HepG2 (cell line): ENCODE data around the gene MAP3K21.

ENCODE experiments used
- EP300 ChIP-seq, 3 experiments: sonication (generic) in 1 of 3; formaldehyde crosslinking in 1 of 3; IDR thresholded peaks; 2 replicates each; pipeline versions ENCODE4 v1.5.1 to v1.6.1; 2011 to 2020; ENCODE audit warnings: low read depth in 2 of 3, low read length in 2 of 3, borderline replicate concordance in 1 of 3, improper control_type of control experiment in 1 of 3, mild to moderate bottlenecking in 1 of 3, missing genetic modification reagents in 1 of 3, moderate library complexity in 1 of 3
- MTF1 ChIP-seq: sonication (generic); formaldehyde crosslinking; IDR thresholded peaks from 2 replicates; pipeline ENCODE4 v1.5.0; 2020; ENCODE audit warnings: missing genetic modification reagents
- POLR2A ChIP-seq, 2 experiments: IDR thresholded peaks; 2 replicates each; pipeline ENCODE4 v1.6.1; 2011; ENCODE audit warnings: low read depth in 2 of 2, low read length in 2 of 2, mild to moderate bottlenecking in 1 of 2, moderate library complexity in 1 of 2; ENCODE audit not compliant: insufficient read depth in 1 of 2
- SALL2 ChIP-seq: sonication (generic); formaldehyde crosslinking; IDR thresholded peaks from 2 replicates; pipeline ENCODE4 v1.8.1; 2023; ENCODE audit warnings: mild to moderate bottlenecking, missing genetic modification reagents, inconsistent platforms
- SUZ12 ChIP-seq: fragments of 150-350 bp; IDR thresholded peaks from 2 replicates; pipeline ENCODE4 v1.6.1; 2014; ENCODE audit warnings: low read depth, low read length
- ZNF281 ChIP-seq: sonication (generic); formaldehyde crosslinking; IDR thresholded peaks from 2 replicates; pipeline ENCODE4 v1.4.0; 2020; ENCODE audit warnings: missing genetic modification reagents, borderline replicate concordance

DNA sequence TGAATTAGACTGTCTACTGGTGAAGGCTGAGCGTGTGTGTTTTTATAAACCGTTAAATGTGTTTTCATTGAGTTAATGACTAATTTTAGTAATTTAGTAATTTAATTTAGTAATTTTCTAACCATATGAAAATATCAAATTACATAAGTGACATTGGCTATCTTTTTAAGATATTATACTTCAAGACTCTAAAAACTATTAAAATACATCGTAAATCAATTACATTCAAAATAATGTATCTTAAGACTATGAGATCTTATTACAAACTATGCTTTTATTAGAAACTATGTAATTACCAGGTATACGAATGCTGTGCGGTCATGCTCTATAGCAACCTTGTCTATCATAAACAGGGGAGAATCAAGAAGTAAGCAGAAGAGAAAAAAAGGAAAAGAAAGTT, 21.6 kb downstream of the MAP3K21 start:
- TF ChIP-seq SUZ12 = no peak
- no peak for TF ChIP-seq MTF1 (CRISPR knock-in tag)
- no peak for TF ChIP-seq POLR2A (IDR thresholded peaks at IDR 0.05; ENCODE audit: insufficient read depth in 1 of 2, low read depth in 2 of 2, low read length in 2 of 2)
- no peak for TF ChIP-seq SALL2
- TF ChIP-seq EP300 (IDR thresholded peaks at IDR 0.05; ENCODE audit: low read depth in 2 of 2, low read length in 2 of 2) = no peak
- no peak for TF ChIP-seq EP300 (CRISPR knock-in tag; IDR thresholded peaks at IDR 0.05; ENCODE audit: borderline replicate concordance)
- TF ChIP-seq ZNF281 (CRISPR knock-in tag) = no peak
